H7 (cell line): ENCODE results near the gene UNKL. TPM values are rescaled to one million over a fixed set of nuclear protein-coding genes. Genes with fewer than 3 reads are reported as not detected.

ENCODE experiments used
- DNase-seq: peaks from one replicate; pipeline ENCODE4 v3.0.0; 2012
- H3K27me3 ChIP-seq: 2 replicates; pipeline ENCODE4 v1.6.0; 2011; ENCODE audit warnings: mild to moderate bottlenecking, low read length; ENCODE audit not compliant: control insufficient read depth, insufficient read depth
- H3K36me3 ChIP-seq: replicated peaks from 2 replicates; pipeline ENCODE4 v1.5.1; 2011; ENCODE audit warnings: low read length; ENCODE audit not compliant: control insufficient read depth, insufficient read depth
- H3K4me3 ChIP-seq: 2 replicates; pipeline ENCODE4 v1.5.1; 2011; ENCODE audit warnings: low read depth, mild to moderate bottlenecking, control low read depth, low read length, moderate library complexity; ENCODE audit not compliant: insufficient read depth
- total RNA-seq: library from RNA; depleted of rRNA; stranded (reverse); fragments of >200 nt; shearing (Covaris generic); gene quantifications from 2 replicates; pipeline ENCODE4 v1.2.3, GENCODE V29; 2014; rRNA removed

Gene UNKL
- total RNA-seq, 1 experiment from 2014 or later, result 22.0 TPM

GRCh38 chr16:1314399-1315068 lies 100.0 kb downstream of the UNKL start:
- Histone ChIP-seq H3K36me3 (peaks cover 46% of the 10 kb centered on the region), H3K4me3 (no peak overlapping the region), H3K27me3 (no peaks in the 10 kb centered on the region)
- peak; percentile 46 for DNase-seq

GRCh38 chr16:1313721-1314369 lies 100.7 kb downstream of the UNKL start:
- peak; percentile 59 for DNase-seq

More at GRCh38 chr16:1313721-1314369, 100.7 kb downstream of the UNKL start:
- peaks cover 39% of the 10 kb centered on the region for H3K36me3 ChIP-seq
- no peaks in the 10 kb centered on the region for H3K27me3 ChIP-seq
- H3K4me3 ChIP-seq, result no peak overlapping the region

Other genes with a start within 250 kb of the UNKL start
- gene TPSG1, start 189.4 kb downstream of the UNKL start, total RNA-seq, result not detected in 2 replicates
- gene TPSB2, start 184.5 kb downstream of the UNKL start, total RNA-seq, result not detected in 2 replicates
- not detected in 2 replicates for gene TPSAB1, start 174.0 kb downstream of the UNKL start, total RNA-seq
- gene TPSD1, start 158.6 kb downstream of the UNKL start, total RNA-seq, result not detected in 2 replicates
- gene UBE2I, start 105.1 kb downstream of the UNKL start, total RNA-seq, result 79.9 and 80.2 TPM in 2 replicates
- 2.6 and 5.7 TPM in 2 replicates for gene BAIAP3, start 81.1 kb downstream of the UNKL start, total RNA-seq
- 87.7 and 99.4 TPM in 2 replicates for gene TSR3, start 62.8 kb downstream of the UNKL start, total RNA-seq
- 16.2 and 21.5 TPM in 2 replicates for gene GNPTG, start 62.8 kb downstream of the UNKL start, total RNA-seq
- 30.0 and 32.8 TPM in 2 replicates for gene UQCC4, start 6.0 kb upstream of the UNKL start, total RNA-seq
- not detected in 2 replicates for gene PERCC1, start 16.4 kb upstream of the UNKL start, total RNA-seq
- gene CCDC154, start 29.9 kb upstream of the UNKL start, total RNA-seq, result 0.11 TPM in 1 of 2 replicates, not detected in the other
- 39.1 and 42.6 TPM in 2 replicates for gene CLCN7, start 60.3 kb upstream of the UNKL start, total RNA-seq
- gene PTX4, start 74.2 kb upstream of the UNKL start, total RNA-seq, result not detected in 2 replicates
- 50.2 and 60.3 TPM in 2 replicates for gene TELO2, start 78.7 kb upstream of the UNKL start, total RNA-seq
- gene TMEM204, start 119.0 kb upstream of the UNKL start, total RNA-seq, result 0.42 TPM in 1 of 2 replicates, not detected in the other
- 13.5 and 18.0 TPM in 2 replicates for gene IFT140, start 197.4 kb upstream of the UNKL start, total RNA-seq
- gene CRAMP1, start 197.7 kb upstream of the UNKL start, total RNA-seq, result 9.9 and 15.1 TPM in 2 replicates